PC-3 (cell line): ENCODE data around the gene FUT2. TPM values are rescaled to one million over a fixed set of nuclear protein-coding genes. Genes with fewer than 3 reads are reported as not detected.

ENCODE experiments used
- ATAC-seq: fragments of 200-7000 bp; cut with Tn5 transposase; 2 replicates; pipeline ENCODE4 v1.9.1; 2020; ENCODE audit warnings: mild to moderate bottlenecking, moderate library complexity
- BruUV-seq: library from RNA; stranded (reverse); fragments of 400-500 nt; replicated peaks from 2 replicates; lab custom pipeline; 2021; lab: Mats Ljungman, UMichigan
- CTCF ChIA-PET: fragments of 300-600 bp; sonication (Branson Sonifier 250); formaldehyde crosslinking; loops from one replicate; lab custom pipeline; 2022; ENCODE audit warnings: antibody characterized with exemption; lab: Charles Lee
- POLR2A ChIA-PET: fragments of 300-600 bp; sonication (Branson Sonifier 250); formaldehyde crosslinking; loops from one replicate; lab custom pipeline; 2022; ENCODE audit warnings: antibody characterized with exemption; ENCODE audit not compliant: unreplicated experiment; lab: Charles Lee
- DNase-seq: peaks from one replicate; pipeline ENCODE4 v3.0.0-alpha.2; 2015
- H2AFZ ChIP-seq: fragments of 300-600 bp; sonication (generic); 2 replicates; pipeline ENCODE4 v1.6.0; 2016; ENCODE audit warnings: antibody characterized with exemption, low read length
- H3F3A ChIP-seq: fragments of 300-600 bp; sonication (generic); one replicate; pipeline ENCODE4 v1.6.0; 2017; ENCODE audit warnings: antibody characterized with exemption, low read length, control low read depth, mild to moderate bottlenecking; ENCODE audit not compliant: unreplicated experiment
- H3K27ac ChIP-seq: fragments of 300-600 bp; sonication (generic); 2 replicates; pipeline ENCODE4 v1.5.1; 2016; ENCODE audit warnings: mild to moderate bottlenecking, low read length
- H3K27me3 ChIP-seq: fragments of 300-600 bp; sonication (generic); 2 replicates; pipeline ENCODE4 v1.6.1; 2016; ENCODE audit warnings: low read length, mixed read lengths
- H3K36me3 ChIP-seq: fragments of 300-600 bp; sonication (generic); 2 replicates; pipeline ENCODE4 v1.6.1; 2016; ENCODE audit warnings: low read depth, mixed run types, low read length, mixed read lengths
- H3K4me1 ChIP-seq: fragments of 300-600 bp; sonication (generic); 2 replicates; pipeline ENCODE4 v1.5.1; 2016; ENCODE audit warnings: low read length; ENCODE audit not compliant: insufficient read depth
- H3K4me2 ChIP-seq: fragments of 300-600 bp; sonication (generic); 2 replicates; pipeline ENCODE4 v1.6.0; 2016; ENCODE audit warnings: low read length
- H3K4me3 ChIP-seq: fragments of 300-600 bp; sonication (generic); 2 replicates; pipeline ENCODE4 v1.5.1; 2016; ENCODE audit warnings: mild to moderate bottlenecking, low read length, mixed read lengths
- H3K79me2 ChIP-seq: fragments of 300-600 bp; sonication (generic); 2 replicates; pipeline ENCODE4 v1.6.1; 2017; ENCODE audit warnings: low read length, mixed read lengths
- H3K9ac ChIP-seq: fragments of 300-600 bp; sonication (generic); 2 replicates; pipeline ENCODE4 v1.6.0; 2016; ENCODE audit warnings: mild to moderate bottlenecking, low read length
- H3K9me2 ChIP-seq: fragments of 300-600 bp; sonication (generic); replicated peaks from 2 replicates; pipeline ENCODE4 v1.6.1; 2016; ENCODE audit warnings: mixed run types, low read length, mixed read lengths
- H3K9me3 ChIP-seq: fragments of 300-600 bp; sonication (generic); 2 replicates; pipeline ENCODE4 v1.6.1; 2016; ENCODE audit warnings: low read length, mixed read lengths
- H4K20me1 ChIP-seq: fragments of 300-600 bp; sonication (generic); 2 replicates; pipeline ENCODE4 v1.6.1; 2016; ENCODE audit warnings: low read length, mixed read lengths
- CTCF ChIP-seq: fragments of 300-600 bp; sonication (generic); conservative IDR thresholded peaks from 2 replicates; pipeline ENCODE4 v1.5.1; 2017; ENCODE audit warnings: antibody characterized with exemption, low read depth, mild to moderate bottlenecking, low read length
- EZH2 ChIP-seq: fragments of 300-600 bp; sonication (generic); IDR thresholded peaks from one replicate; pipeline ENCODE4 v1.6.1; 2017; ENCODE audit warnings: antibody characterized with exemption, mild to moderate bottlenecking, low read length; ENCODE audit not compliant: unreplicated experiment
- EZH2phosphoT487 ChIP-seq: fragments of 300-600 bp; sonication (generic); IDR thresholded peaks from 2 replicates; pipeline ENCODE4 v1.6.1; 2018; ENCODE audit warnings: mild to moderate bottlenecking, antibody characterized with exemption, low read length, borderline replicate concordance
- intact Hi-C: fragments of 100-400 bp; cut with micrococcal nuclease; formaldehyde crosslinking; loops from 2 replicates; pipeline ENCODE4 v1.9.0; 2023
- total RNA-seq: library from RNA; depleted of rRNA; stranded (reverse); fragments of >200 nt; gene quantifications from 2 replicates; pipeline ENCODE4 v1.2.3, GENCODE V29; 2014

Gene FUT2
- total RNA-seq, 1 experiment from 2014 or later, result 0.69 TPM

- BruUV-seq, result no TSS peak
- Histone ChIP-seq H3K9me2 (no peaks in the 10 kb centered on the region), H3K9ac (no peak overlapping the region), H3K4me1 (no peaks in the 10 kb centered on the region), H4K20me1 (no peaks in the 10 kb centered on the region), H3K4me2 (0 out of 2 replicates have a peak overlapping the region, but pooled peaks have one; percentile 19), H3K27me3 (no peaks in the 10 kb centered on the region), H2AFZ (peak overlapping the region; percentile 63), H3K79me2 (no peaks in the 10 kb centered on the region), H3K36me3 (no peaks in the 10 kb centered on the region), H3K4me3 (no peak overlapping the region), H3K27ac (no peak overlapping the region), H3K9me3 (no peaks in the 10 kb centered on the region), H3F3A (no peaks in the 10 kb centered on the region)
- peak; percentile 88 for ATAC-seq
- peak; percentile 85 for DNase-seq
- ChIA-PET POLR2A (no interaction called here), CTCF (no interaction called here)
- intact Hi-C loops, result loop anchor here (5.0 kb wide), 1 partner anchor 37 kb away; no protein-coding TSS in a partner anchor
- peak; percentile 80 for TF ChIP-seq CTCF
- TF ChIP-seq EZH2, result no peak
Measured at GRCh38 chr19:48674921-48675824, 20.6 kb upstream of the FUT2 start.

GRCh38 chr19:48676487-48676886 lies 19.3 kb upstream of the FUT2 start:
- intact Hi-C loops, result loop anchor here (5.0 kb wide), 1 partner anchor 36 kb away; no protein-coding TSS in a partner anchor
- BruUV-seq, result no TSS peak
- Histone ChIP-seq H3K9me3 (no peaks in the 10 kb centered on the region), H3F3A (no peaks in the 10 kb centered on the region), H4K20me1 (no peaks in the 10 kb centered on the region), H3K9me2 (no peaks in the 10 kb centered on the region), H2AFZ (no peak overlapping the region), H3K4me1 (no peaks in the 10 kb centered on the region), H3K79me2 (no peaks in the 10 kb centered on the region), H3K4me3 (no peak overlapping the region), H3K36me3 (no peaks in the 10 kb centered on the region), H3K27ac (no peak overlapping the region), H3K4me2 (no peak overlapping the region), H3K9ac (no peak overlapping the region), H3K27me3 (no peaks in the 10 kb centered on the region)
- DNase-seq (no peak), ATAC-seq (no peak)
- ChIA-PET POLR2A (no interaction called here), CTCF (no interaction called here)
- TF ChIP-seq CTCF (no peak), EZH2phosphoT487 (no peak), EZH2 (no peak)

- H4K20me1 ChIP-seq, result no peaks in the 10 kb centered on the region
- no peak for ATAC-seq
- H3K9me2 ChIP-seq, result no peaks in the 10 kb centered on the region
- ChIA-PET POLR2A (no interaction called here), CTCF (no interaction called here)
- no peak overlapping the region for H3K4me3 ChIP-seq
- no peaks in the 10 kb centered on the region for H3K4me1 ChIP-seq
- H3F3A ChIP-seq, result no peaks in the 10 kb centered on the region
- no peak overlapping the region for H3K4me2 ChIP-seq
- no peaks in the 10 kb centered on the region for H3K79me2 ChIP-seq
- no peak overlapping the region for H3K9ac ChIP-seq
- no peaks in the 10 kb centered on the region for H3K9me3 ChIP-seq
- intact Hi-C loops, result loop anchor here (5.0 kb wide), 1 partner anchor 35 kb away; no protein-coding TSS in a partner anchor
- BruUV-seq, result no TSS peak
- TF ChIP-seq EZH2phosphoT487, result no peak
- no peak for TF ChIP-seq CTCF
- no peak for TF ChIP-seq EZH2
- H2AFZ ChIP-seq, result no peak overlapping the region
- no peaks in the 10 kb centered on the region for H3K27me3 ChIP-seq
- no peak for DNase-seq
- no peak overlapping the region for H3K27ac ChIP-seq
- H3K36me3 ChIP-seq, result no peaks in the 10 kb centered on the region
Measured at GRCh38 chr19:48676887-48677286, 18.9 kb upstream of the FUT2 start.
